ENCODE results near the gene ALDH1L2.

DNA sequence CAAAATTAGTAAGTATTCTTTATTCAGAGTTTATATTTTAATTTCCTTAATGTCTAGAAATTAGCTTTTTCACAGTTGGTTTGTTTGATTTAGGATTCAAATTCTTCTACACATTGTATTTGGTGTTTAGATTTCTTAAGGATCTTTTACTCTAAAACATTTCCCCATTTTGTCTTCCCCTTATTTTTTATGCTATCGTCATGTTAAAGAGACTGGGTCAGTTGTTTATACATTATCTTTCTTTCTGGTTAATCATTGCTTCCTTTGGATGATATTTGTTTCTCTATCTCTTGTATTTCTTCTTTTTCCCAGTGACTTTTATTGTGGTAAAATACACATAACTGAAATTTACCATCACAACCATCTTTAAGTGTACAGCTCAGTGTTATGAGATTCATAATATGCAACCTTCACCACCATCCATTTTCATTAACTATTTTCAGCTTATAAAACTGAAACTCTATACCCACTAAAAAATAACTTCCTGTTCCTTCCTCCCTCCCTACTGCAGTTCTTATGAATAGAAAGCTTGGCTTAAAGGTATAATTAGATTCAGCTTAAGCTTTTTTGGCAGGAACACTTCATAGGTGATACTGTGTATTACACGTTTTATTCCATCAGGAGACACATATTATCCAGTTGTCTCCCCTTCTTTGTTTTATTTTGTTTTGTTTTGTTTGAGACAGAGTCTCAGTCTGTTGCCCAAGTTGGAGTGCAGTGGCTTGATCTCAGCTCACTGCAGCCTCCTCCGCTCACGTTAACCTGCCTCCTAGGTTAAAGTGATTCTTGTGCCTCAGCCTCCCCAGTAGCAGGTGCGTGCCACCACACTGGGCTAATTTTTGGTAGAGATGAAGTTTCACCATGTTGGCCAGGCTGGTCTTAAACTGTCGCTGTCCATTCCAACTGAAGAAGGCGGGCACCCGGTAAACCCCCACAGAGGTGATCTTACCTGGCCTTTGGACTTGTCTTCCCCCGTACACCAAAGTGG lies 53.1 kb downstream of the ALDH1L2 start:
- TF ChIP-seq CTCF (IDR thresholded peaks at IDR 0.05; ENCODE audit: poor library complexity, severe bottlenecking) = no peak
- no peak for TF ChIP-seq RAD21 (conservative IDR thresholded peaks at IDR 0.05)
- no peak for TF ChIP-seq EZH2 (IDR thresholded peaks at IDR 0.05; ENCODE audit: borderline replicate concordance, insufficient read depth, low read length, poor library complexity, severe bottlenecking)
- no peak for TF ChIP-seq POLR2AphosphoS5 (IDR thresholded peaks at IDR 0.05)
- TF ChIP-seq TAF1 (IDR thresholded peaks at IDR 0.05; ENCODE audit: low read depth) = no peak
- TF ChIP-seq EP300 (conservative IDR thresholded peaks at IDR 0.05; ENCODE audit: poor library complexity, severe bottlenecking) = no peak
- TF ChIP-seq MXI1 (conservative IDR thresholded peaks at IDR 0.05; ENCODE audit: poor library complexity, severe bottlenecking) = no peak
- TF ChIP-seq, protein P1, sequence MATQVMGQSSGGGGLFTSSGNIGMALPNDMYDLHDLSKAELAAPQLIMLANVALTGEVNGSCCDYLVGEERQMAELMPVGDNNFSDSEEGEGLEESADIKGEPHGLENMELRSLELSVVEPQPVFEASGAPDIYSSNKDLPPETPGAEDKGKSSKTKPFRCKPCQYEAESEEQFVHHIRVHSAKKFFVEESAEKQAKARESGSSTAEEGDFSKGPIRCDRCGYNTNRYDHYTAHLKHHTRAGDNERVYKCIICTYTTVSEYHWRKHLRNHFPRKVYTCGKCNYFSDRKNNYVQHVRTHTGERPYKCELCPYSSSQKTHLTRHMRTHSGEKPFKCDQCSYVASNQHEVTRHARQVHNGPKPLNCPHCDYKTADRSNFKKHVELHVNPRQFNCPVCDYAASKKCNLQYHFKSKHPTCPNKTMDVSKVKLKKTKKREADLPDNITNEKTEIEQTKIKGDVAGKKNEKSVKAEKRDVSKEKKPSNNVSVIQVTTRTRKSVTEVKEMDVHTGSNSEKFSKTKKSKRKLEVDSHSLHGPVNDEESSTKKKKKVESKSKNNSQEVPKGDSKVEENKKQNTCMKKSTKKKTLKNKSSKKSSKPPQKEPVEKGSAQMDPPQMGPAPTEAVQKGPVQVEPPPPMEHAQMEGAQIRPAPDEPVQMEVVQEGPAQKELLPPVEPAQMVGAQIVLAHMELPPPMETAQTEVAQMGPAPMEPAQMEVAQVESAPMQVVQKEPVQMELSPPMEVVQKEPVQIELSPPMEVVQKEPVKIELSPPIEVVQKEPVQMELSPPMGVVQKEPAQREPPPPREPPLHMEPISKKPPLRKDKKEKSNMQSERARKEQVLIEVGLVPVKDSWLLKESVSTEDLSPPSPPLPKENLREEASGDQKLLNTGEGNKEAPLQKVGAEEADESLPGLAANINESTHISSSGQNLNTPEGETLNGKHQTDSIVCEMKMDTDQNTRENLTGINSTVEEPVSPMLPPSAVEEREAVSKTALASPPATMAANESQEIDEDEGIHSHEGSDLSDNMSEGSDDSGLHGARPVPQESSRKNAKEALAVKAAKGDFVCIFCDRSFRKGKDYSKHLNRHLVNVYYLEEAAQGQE (IDR thresholded peaks at IDR 0.05; ENCODE audit: borderline replicate concordance) = no peak
- no peak for TF ChIP-seq SMC3 (conservative IDR thresholded peaks at IDR 0.05; ENCODE audit: poor library complexity)

Measured in neural cell (in vitro differentiated cells).